Activated B cell treated with CpG ODN at 0.5 μM for 24 hours (primary cell): ENCODE measurements around the gene ARHGAP24. TPM values are rescaled to one million over a fixed set of nuclear protein-coding genes. Genes with fewer than 3 reads are reported as not detected.

Source experiments
- ATAC-seq: fragments of 200-7000 bp; cut with Tn5 transposase; one replicate; pipeline ENCODE4 v1.10.0; 2021; ENCODE audit warnings: low read depth, mild to moderate bottlenecking, moderate library complexity
- CTCF ChIA-PET: fragments of 350-600 bp; sonication (Branson Sonifier 250); formaldehyde crosslinking; loops from one replicate; lab custom pipeline; 2021; ENCODE audit warnings: antibody characterized with exemption; lab: Charles Lee
- POLR2A ChIA-PET: fragments of 350-600 bp; sonication (Branson Sonifier 250); formaldehyde crosslinking; loops from one replicate; lab custom pipeline; 2021; ENCODE audit warnings: antibody characterized with exemption; lab: Charles Lee
- DNase-seq: peaks from one replicate; pipeline ENCODE4 v3.0.0; 2022
- H3K27ac Mint-ChIP-seq: one replicate; pipeline ENCODE4 v1.8.0; 2020; ENCODE audit warnings: mixed read lengths
- H3K27me3 Mint-ChIP-seq: one replicate; pipeline ENCODE4 v1.8.0; 2021; ENCODE audit warnings: mixed read lengths
- H3K36me3 Mint-ChIP-seq: one replicate; pipeline ENCODE4 v1.8.0; 2021; ENCODE audit warnings: low read depth, mixed read lengths
- H3K4me1 Mint-ChIP-seq: one replicate; pipeline ENCODE4 v1.8.0; 2021; ENCODE audit warnings: mixed read lengths
- H3K4me3 Mint-ChIP-seq: one replicate; pipeline ENCODE4 v1.8.0; 2020; ENCODE audit warnings: mild to moderate bottlenecking, mixed read lengths
- H3K9me3 Mint-ChIP-seq: one replicate; pipeline ENCODE4 v1.8.0; 2020; ENCODE audit warnings: mixed read lengths
- intact Hi-C: fragments of 100-400 bp; cut with micrococcal nuclease; formaldehyde crosslinking; loops from one replicate; pipeline ENCODE4 v1.15.1; 2024
- total RNA-seq: library from RNA; stranded (reverse); gene quantifications from 2 replicates; pipeline ENCODE4 v1.2.3, GENCODE V29; 2022
- TF ChIP-seq, protein P1 (sequence below): fragments of 200-600 bp; IDR thresholded peaks from one replicate; pipeline ENCODE4 v1.8.0; 2022; ENCODE audit warnings: antibody characterized with exemption, mild to moderate bottlenecking

The ARHGAP24 gene
- total RNA-seq, 1 donor from 2014 or later = 231 TPM

- Mint-ChIP-seq H3K36me3 (peaks cover 8% of the 10 kb centered on the region), H3K27ac (no peak overlapping the region), H3K4me3 (no peak overlapping the region), H3K9me3 (no peaks in the 10 kb centered on the region), H3K27me3 (no peaks in the 10 kb centered on the region), H3K4me1 (peaks cover 43% of the 10 kb centered on the region)
- ATAC-seq = no peak
- intact Hi-C loops = no loop called here
- CTCF ChIA-PET = no interaction called here
- no peak for DNase-seq
- TF ChIP-seq, protein P1, sequence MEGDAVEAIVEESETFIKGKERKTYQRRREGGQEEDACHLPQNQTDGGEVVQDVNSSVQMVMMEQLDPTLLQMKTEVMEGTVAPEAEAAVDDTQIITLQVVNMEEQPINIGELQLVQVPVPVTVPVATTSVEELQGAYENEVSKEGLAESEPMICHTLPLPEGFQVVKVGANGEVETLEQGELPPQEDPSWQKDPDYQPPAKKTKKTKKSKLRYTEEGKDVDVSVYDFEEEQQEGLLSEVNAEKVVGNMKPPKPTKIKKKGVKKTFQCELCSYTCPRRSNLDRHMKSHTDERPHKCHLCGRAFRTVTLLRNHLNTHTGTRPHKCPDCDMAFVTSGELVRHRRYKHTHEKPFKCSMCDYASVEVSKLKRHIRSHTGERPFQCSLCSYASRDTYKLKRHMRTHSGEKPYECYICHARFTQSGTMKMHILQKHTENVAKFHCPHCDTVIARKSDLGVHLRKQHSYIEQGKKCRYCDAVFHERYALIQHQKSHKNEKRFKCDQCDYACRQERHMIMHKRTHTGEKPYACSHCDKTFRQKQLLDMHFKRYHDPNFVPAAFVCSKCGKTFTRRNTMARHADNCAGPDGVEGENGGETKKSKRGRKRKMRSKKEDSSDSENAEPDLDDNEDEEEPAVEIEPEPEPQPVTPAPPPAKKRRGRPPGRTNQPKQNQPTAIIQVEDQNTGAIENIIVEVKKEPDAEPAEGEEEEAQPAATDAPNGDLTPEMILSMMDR = no peak
- POLR2A ChIA-PET = no interaction called here
Measured at GRCh38 chr4:85784947-85785346, 310.0 kb downstream of the ARHGAP24 start.

GRCh38 chr4:85787133-85787532 is 312.2 kb downstream of the ARHGAP24 start:
- Mint-ChIP-seq H3K9me3 (no peaks in the 10 kb centered on the region), H3K27ac (no peak overlapping the region), H3K27me3 (no peaks in the 10 kb centered on the region), H3K36me3 (peaks cover 8% of the 10 kb centered on the region), H3K4me1 (peaks cover 49% of the 10 kb centered on the region), H3K4me3 (no peak overlapping the region)
- ChIA-PET POLR2A (no interaction called here), CTCF (interaction anchor here (1.3 kb wide), 2 partner anchors 9 to 10 kb away, joined by 3 read pairs; no protein-coding TSS in a partner anchor)
- TF ChIP-seq, protein P1 = no peak
- DNase-seq (no peak), ATAC-seq (no peak)
- intact Hi-C loops = no loop called here

DNA sequence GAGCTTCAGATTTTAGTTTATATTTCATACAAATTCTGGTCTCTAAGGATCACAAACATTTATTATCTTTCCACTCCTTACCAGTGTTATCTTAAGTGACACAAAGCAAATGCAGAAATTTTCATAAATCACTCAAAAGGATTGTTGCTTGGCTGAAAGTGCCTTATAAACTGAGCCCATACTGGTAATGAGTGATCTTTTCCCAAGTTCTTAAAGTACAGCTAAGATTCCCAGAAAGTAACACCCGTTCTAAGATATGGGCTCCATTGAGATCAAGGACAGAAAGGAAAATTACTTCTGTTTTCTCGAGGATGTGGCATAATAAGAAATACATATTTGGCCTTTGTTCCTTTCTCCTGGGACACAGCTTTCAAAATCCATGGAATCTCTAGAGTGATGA is 313.7 kb downstream of the ARHGAP24 start:
- TF ChIP-seq, protein P1 = no peak
- ChIA-PET POLR2A (no interaction called here), CTCF (no interaction called here)
- Mint-ChIP-seq H3K4me1 (peaks cover 46% of the 10 kb centered on the region), H3K9me3 (no peaks in the 10 kb centered on the region), H3K27me3 (no peaks in the 10 kb centered on the region), H3K4me3 (no peak overlapping the region), H3K36me3 (peaks cover 8% of the 10 kb centered on the region), H3K27ac (no peak overlapping the region)
- DNase-seq = no peak
- no peak for ATAC-seq
- intact Hi-C loops = no loop called here

DNA sequence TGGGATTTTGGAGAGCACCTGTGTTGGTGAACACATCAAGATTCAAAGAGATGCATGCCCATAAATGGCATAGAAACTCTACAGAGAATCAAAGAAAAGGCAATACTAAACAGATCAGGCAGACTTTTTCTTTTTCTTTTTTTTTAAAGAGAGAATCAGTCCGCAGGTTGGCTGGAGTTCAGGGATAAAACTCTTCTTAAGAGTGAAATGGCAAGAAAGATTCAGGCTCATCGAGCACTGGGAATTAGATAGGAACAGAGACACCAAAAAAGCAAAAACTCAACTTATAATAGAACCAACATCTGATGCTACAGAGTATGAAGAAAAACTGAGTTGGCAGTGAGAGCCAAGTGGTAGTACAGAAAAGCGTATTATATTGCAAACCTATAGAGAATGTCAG is 314.3 kb downstream of the ARHGAP24 start:
- no peak for ATAC-seq
- DNase-seq = no peak
- no peak overlapping the region for H3K4me3 Mint-ChIP-seq
- intact Hi-C loops = no loop called here
- H3K4me1 Mint-ChIP-seq = peaks cover 42% of the 10 kb centered on the region
- no peaks in the 10 kb centered on the region for H3K9me3 Mint-ChIP-seq
- no peak overlapping the region for H3K27ac Mint-ChIP-seq
- peaks cover 8% of the 10 kb centered on the region for H3K36me3 Mint-ChIP-seq
- POLR2A ChIA-PET = no interaction called here
- H3K27me3 Mint-ChIP-seq = no peaks in the 10 kb centered on the region
- TF ChIP-seq, protein P1 = no peak
- CTCF ChIA-PET = no interaction called here

DNA sequence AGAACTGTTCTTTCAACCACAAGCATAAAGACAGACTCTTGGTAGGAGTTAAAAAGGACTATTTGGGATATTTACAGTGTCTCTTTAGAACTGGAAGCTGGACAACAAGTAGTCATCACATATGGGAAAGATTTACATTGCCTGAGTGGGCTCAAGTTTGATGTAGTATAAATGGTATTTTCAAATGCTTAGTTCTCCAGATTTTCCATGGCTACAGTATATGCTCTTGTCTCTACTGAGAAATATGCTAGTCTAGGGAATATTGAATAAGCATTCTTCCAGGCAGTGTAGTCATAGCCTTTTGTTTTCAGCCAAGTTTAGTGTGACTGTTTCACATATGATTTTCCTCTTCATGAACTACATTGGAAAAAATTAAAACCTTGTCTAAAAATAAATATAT is 315.6 kb downstream of the ARHGAP24 start:
- intact Hi-C loops = loop anchor here (5.0 kb wide), 1 partner anchor 373 kb away; no protein-coding TSS in a partner anchor
- H3K9me3 Mint-ChIP-seq = no peaks in the 10 kb centered on the region
- DNase-seq (no peak), ATAC-seq (no peak)
- ChIA-PET POLR2A (no interaction called here), CTCF (no interaction called here)
- peaks cover 40% of the 10 kb centered on the region for H3K4me1 Mint-ChIP-seq
- H3K27ac Mint-ChIP-seq = no peak overlapping the region
- H3K4me3 Mint-ChIP-seq = no peak overlapping the region
- H3K27me3 Mint-ChIP-seq = no peaks in the 10 kb centered on the region
- TF ChIP-seq, protein P1 = no peak
- H3K36me3 Mint-ChIP-seq = peaks cover 8% of the 10 kb centered on the region
